RWPE1 (cell line): Measurements from ENCODE around the gene PTPRD.

Experiments
- CTCF ChIA-PET: fragments of 350-600 bp; sonication (Branson Sonifier 250); formaldehyde crosslinking; extraction: SDS; loops from one replicate; lab custom pipeline; 2021; lab: Yijun Ruan, JAX
- POLR2A ChIA-PET: fragments of 400-600 bp; formaldehyde crosslinking; extraction: SDS; loops from one replicate; lab custom pipeline; 2020; ENCODE audit warnings: antibody characterized with exemption; ENCODE audit not compliant: low non-redundant PET; lab: Yijun Ruan, JAX
- DNase-seq: peaks from one replicate; pipeline ENCODE4 v3.0.0; 2012; ENCODE audit warnings: low spot score
- H3K27ac ChIP-seq: fragments of 450-650 bp; 2 replicates; pipeline ENCODE4 v1.5.1; 2017
- CTCF ChIP-seq: fragments of 450-650 bp; conservative IDR thresholded peaks from 2 replicates; pipeline ENCODE4 v1.5.1; 2017; ENCODE audit warnings: low read depth, mild to moderate bottlenecking

PTPRD gene

GRCh38 chr9:8802242-8802641, 1810.6 kb downstream of the PTPRD start:
- POLR2A ChIA-PET = no interaction called here

GRCh38 chr9:8800196-8800595, 1812.6 kb downstream of the PTPRD start:
- DNase-seq = no peak
- H3K27ac ChIP-seq = no peak overlapping the region
- ChIA-PET CTCF (no interaction called here), POLR2A (no interaction called here)
- no peak for TF ChIP-seq CTCF

More at GRCh38 chr9:8802242-8802641, 1810.6 kb downstream of the PTPRD start:
- no peak for DNase-seq
- H3K27ac ChIP-seq = no peak overlapping the region
- CTCF ChIA-PET = no interaction called here
- TF ChIP-seq CTCF = no peak

GRCh38 chr9:8799615-8800014, 1813.2 kb downstream of the PTPRD start:
- POLR2A ChIA-PET = no interaction called here
- TF ChIP-seq CTCF = no peak
- DNase-seq = no peak
- H3K27ac ChIP-seq = no peak overlapping the region
- CTCF ChIA-PET = no interaction called here

GRCh38 chr9:8799206-8799605, 1813.6 kb downstream of the PTPRD start:
- H3K27ac ChIP-seq = no peak overlapping the region
- no peak for TF ChIP-seq CTCF
- no peak for DNase-seq
- ChIA-PET CTCF (no interaction called here), POLR2A (no interaction called here)

GRCh38 chr9:8784838-8785237, 1828.0 kb downstream of the PTPRD start:
- no peak overlapping the region for H3K27ac ChIP-seq
- no peak for TF ChIP-seq CTCF
- ChIA-PET CTCF (no interaction called here), POLR2A (no interaction called here)
- DNase-seq = no peak

- POLR2A ChIA-PET = no interaction called here
- H3K27ac ChIP-seq = no peak overlapping the region
- DNase-seq = no peak
- CTCF ChIA-PET = interaction anchor here (0.7 kb wide), 1 partner anchor 298 kb away, joined by 3 read pairs; no protein-coding TSS in a partner anchor
- no peak for TF ChIP-seq CTCF
These were observed 1828.9 kb downstream of the PTPRD start for GRCh38 chr9:8783941-8784340.

GRCh38 chr9:8782237-8782636, 1830.6 kb downstream of the PTPRD start:
- ChIA-PET CTCF (no interaction called here), POLR2A (no interaction called here)
- no peak overlapping the region for H3K27ac ChIP-seq
- no peak for DNase-seq
- no peak for TF ChIP-seq CTCF
